ENCODE measurements around the gene GATA6. TPM values are rescaled to one million over a fixed set of nuclear protein-coding genes. Genes with fewer than 3 reads are reported as not detected.
"Not testable (repeated sequence)": the region's sequence is repeated elsewhere in the genome, so short reads cannot be mapped to it uniquely, and the experiment has no call there.

GATA6 gene
- total RNA-seq, 1 donor from 2014 or later = 56.0 TPM

- peak; percentile 21 for ATAC-seq (ENCODE audit: poor library complexity)
- intact Hi-C loops (cut with DNase I) = loop anchor here (5.0 kb wide), 1 partner anchor 93 kb away; no protein-coding TSS in a partner anchor
- DNase-seq = no peak
Observed at GRCh38 chr18:22174341-22175145, 5.2 kb downstream of the GATA6 start.

GRCh38 chr18:22175346-22175745, 6.0 kb downstream of the GATA6 start:
- DNase-seq (no peak), ATAC-seq (ENCODE audit: poor library complexity) (no peak)
- intact Hi-C loops (cut with DNase I) = no loop called here

- ATAC-seq (ENCODE audit: poor library complexity) (peak; percentile 35), DNase-seq (peak; percentile 63)
- intact Hi-C loops (cut with DNase I) = no loop called here
Observed at GRCh38 chr18:22176420-22177326, 7.3 kb downstream of the GATA6 start.

- ATAC-seq (ENCODE audit: poor library complexity) = no peak
Observed at GRCh38 chr18:22177327-22177871, 8.0 kb downstream of the GATA6 start.

GRCh38 chr18:22179174-22179573, 9.8 kb downstream of the GATA6 start:
- intact Hi-C loops (cut with DNase I) = no loop called here
- DNase-seq = no peak

More at GRCh38 chr18:22177327-22177871, 8.0 kb downstream of the GATA6 start:
- no peak for DNase-seq
- intact Hi-C loops (cut with DNase I) = no loop called here

GRCh38 chr18:22179631-22180030, 10.2 kb downstream of the GATA6 start:
- intact Hi-C loops (cut with DNase I) = no loop called here
- ATAC-seq (ENCODE audit: poor library complexity) (no peak), DNase-seq (no peak)

More at GRCh38 chr18:22179174-22179573, 9.8 kb downstream of the GATA6 start:
- ATAC-seq (ENCODE audit: poor library complexity) = no peak

- ATAC-seq (ENCODE audit: poor library complexity) = no peak
- DNase-seq = no peak
- intact Hi-C loops (cut with DNase I) = no loop called here
Observed at GRCh38 chr18:22180722-22181121, 11.3 kb downstream of the GATA6 start.

GRCh38 chr18:22182884-22183697, 13.7 kb downstream of the GATA6 start:
- ATAC-seq (ENCODE audit: poor library complexity) (no peak), DNase-seq (no peak)
- intact Hi-C loops (cut with DNase I) = no loop called here

- no peak for DNase-seq
Observed at GRCh38 chr18:22183698-22184170, 14.3 kb downstream of the GATA6 start.

GRCh38 chr18:22184573-22184972, 15.2 kb downstream of the GATA6 start:
- ATAC-seq (ENCODE audit: poor library complexity) = peak; percentile 32
- intact Hi-C loops (cut with DNase I); DNase-seq: not testable (repeated sequence)

More at GRCh38 chr18:22183698-22184170, 14.3 kb downstream of the GATA6 start:
- intact Hi-C loops (cut with DNase I) = no loop called here
- ATAC-seq (ENCODE audit: poor library complexity) = no peak

- peak; percentile 69 for DNase-seq
- peak; percentile 52 for ATAC-seq (ENCODE audit: poor library complexity)
- intact Hi-C loops (cut with DNase I) = no loop called here
Observed at GRCh38 chr18:22185273-22185672, 15.9 kb downstream of the GATA6 start.

- DNase-seq (no peak), ATAC-seq (ENCODE audit: poor library complexity) (no peak)
- intact Hi-C loops (cut with DNase I) = no loop called here
Observed at GRCh38 chr18:22185771-22186386, 16.5 kb downstream of the GATA6 start.

- no peak for DNase-seq
Observed at GRCh38 chr18:22186484-22186971, 17.1 kb downstream of the GATA6 start.

GRCh38 chr18:22188559-22189267, 19.3 kb downstream of the GATA6 start:
- DNase-seq = no peak
- intact Hi-C loops (cut with DNase I) = no loop called here
- peak; percentile 43 for ATAC-seq (ENCODE audit: poor library complexity)

More at GRCh38 chr18:22186484-22186971, 17.1 kb downstream of the GATA6 start:
- intact Hi-C loops (cut with DNase I) = no loop called here
- no peak for ATAC-seq (ENCODE audit: poor library complexity)

GRCh38 chr18:22189449-22190166, 20.2 kb downstream of the GATA6 start:
- DNase-seq (no peak), ATAC-seq (ENCODE audit: poor library complexity) (no peak)
- intact Hi-C loops (cut with DNase I) = no loop called here

- no peak for DNase-seq
- intact Hi-C loops (cut with DNase I) = no loop called here
- ATAC-seq (ENCODE audit: poor library complexity) = no peak
Observed at GRCh38 chr18:22191346-22191695, 21.9 kb downstream of the GATA6 start.

GRCh38 chr18:22191923-22192322, 22.5 kb downstream of the GATA6 start:
- no peak for ATAC-seq (ENCODE audit: poor library complexity)
- intact Hi-C loops (cut with DNase I) = no loop called here

More at GRCh38 chr18:22191923-22192322, 22.5 kb downstream of the GATA6 start:
- no peak for DNase-seq
